ENCODE data around the gene TGFB2. TPM values are rescaled to one million over a fixed set of nuclear protein-coding genes. Genes with fewer than 3 reads are reported as not detected.
A peak's percentile ranks its signal among the peaks of the same experiment; 100 is the strongest.

TGFB2 gene
- total RNA-seq, 1 experiment from 2014 or later, result 18.7 TPM

DNA sequence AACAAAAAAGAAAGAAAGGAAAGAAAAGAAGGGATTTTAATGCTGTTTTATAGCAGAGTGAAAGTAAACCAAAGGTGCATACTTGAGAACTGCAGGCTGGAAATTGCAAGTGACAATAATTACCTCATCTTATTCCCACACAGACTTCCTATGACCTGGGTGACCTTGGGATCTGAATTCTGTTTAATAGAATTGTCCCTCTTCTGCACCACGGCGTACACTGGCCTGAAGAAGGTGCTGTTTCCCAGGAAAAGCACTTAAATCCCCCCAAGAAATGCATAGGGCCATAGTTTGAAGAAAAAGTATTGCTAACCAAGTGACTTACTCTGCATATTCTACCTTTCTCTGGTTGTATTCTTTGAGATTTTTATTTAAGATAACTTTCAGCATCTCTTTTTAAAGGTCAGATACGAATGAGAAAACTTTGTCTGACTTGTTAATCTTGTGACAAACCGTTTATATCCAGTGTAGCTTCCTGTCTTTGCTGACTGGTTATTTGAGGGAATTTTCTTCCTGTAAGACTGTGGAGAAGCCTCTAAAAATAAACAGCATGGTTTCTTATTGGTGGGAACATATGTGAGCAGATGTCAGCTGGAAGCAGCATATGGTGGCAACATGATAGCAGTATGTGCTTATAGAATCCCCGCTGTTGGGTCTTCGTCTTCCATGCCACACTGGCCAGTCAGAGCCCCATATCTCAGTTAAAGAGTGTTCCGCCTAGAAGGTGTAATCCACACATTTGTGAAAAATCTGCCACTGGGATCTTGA is 16.3 kb downstream of the TGFB2 start:
- DNase-seq (ENCODE audit: low read depth), result peak; percentile 61

DNA sequence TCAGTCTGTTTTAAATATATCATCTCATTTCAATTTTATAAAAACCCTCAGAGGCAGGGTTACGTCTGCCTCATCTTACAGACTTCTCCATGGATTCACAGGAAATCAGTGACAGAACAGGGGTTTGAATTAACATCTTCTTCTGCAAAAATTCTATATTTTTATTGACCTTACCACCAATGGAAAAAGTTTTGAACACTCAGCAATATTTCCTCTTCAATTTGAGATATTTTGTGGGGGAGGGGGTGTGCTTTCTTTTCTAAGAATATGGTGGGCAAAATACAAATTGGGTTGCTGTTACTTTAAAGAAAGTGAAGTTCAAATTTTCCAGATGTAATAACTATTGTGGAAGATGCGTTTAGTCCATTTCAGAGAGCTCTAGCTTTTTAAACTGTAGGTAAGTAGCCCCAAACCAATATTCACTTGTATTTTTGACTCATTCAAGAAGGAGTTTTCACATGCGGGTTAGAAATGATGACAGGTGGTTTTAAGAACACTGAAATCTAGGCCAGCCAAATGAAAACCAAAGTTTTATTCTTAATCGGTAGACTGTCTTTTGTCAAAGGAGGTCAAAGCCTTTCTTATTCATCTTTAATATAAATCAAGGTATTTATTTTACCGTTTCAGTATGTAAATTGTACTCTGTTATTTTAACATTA is 17.4 kb downstream of the TGFB2 start:
- DNase-seq (ENCODE audit: low read depth), result no peak

DNA sequence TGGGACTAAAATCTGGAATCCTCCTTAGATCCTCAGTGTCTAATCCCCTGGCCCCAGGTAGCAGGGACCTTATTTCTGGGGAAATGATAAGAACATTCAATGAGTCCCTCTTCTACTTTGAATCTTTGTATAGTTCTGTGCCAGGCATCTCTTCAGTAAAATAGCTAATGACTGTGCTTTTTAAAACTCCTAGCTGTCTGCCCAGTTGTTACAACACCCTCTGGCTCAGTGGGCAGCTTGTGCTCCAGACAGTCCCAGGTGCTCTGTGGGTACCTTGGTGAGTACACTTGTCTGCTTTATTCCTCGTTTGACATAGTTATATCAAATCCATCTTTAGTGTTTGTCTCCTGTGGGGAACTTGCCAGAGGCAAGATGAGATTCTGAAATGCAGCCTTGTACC is 18.0 kb downstream of the TGFB2 start:
- no peak for DNase-seq (ENCODE audit: low read depth)

DNA sequence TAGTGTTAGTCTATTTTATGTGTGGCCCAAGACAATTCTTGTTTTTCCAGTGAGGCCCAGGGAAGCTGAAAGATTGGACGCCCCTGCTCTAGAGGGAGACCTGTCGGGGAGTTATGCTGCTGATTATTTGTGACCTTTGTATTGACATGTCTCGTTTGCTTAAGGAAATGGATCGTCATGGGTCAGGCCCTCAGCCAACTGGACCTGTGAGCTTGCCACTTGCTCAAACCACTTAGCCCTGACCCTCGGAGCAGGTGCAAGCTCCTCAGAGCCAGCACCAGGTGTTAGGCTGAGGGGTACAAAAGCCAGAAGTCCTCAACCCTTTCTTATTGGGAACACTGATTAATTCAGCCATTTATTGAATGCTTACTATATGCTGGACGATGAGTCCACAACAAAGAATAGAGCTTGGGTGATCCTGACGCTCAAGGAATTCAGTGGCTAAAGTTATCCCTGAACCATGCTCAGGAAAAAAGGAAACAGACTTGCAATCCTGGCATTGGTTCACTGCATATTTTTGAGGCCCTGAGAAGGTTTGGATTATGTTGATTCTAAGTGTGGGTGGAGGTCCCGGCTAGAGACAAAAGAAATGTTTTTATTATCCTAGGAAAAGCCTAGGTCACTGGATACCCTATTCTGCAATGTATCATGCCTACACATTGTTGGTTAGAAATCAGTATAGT is 19.0 kb downstream of the TGFB2 start:
- no peak for DNase-seq (ENCODE audit: low read depth)

DNA sequence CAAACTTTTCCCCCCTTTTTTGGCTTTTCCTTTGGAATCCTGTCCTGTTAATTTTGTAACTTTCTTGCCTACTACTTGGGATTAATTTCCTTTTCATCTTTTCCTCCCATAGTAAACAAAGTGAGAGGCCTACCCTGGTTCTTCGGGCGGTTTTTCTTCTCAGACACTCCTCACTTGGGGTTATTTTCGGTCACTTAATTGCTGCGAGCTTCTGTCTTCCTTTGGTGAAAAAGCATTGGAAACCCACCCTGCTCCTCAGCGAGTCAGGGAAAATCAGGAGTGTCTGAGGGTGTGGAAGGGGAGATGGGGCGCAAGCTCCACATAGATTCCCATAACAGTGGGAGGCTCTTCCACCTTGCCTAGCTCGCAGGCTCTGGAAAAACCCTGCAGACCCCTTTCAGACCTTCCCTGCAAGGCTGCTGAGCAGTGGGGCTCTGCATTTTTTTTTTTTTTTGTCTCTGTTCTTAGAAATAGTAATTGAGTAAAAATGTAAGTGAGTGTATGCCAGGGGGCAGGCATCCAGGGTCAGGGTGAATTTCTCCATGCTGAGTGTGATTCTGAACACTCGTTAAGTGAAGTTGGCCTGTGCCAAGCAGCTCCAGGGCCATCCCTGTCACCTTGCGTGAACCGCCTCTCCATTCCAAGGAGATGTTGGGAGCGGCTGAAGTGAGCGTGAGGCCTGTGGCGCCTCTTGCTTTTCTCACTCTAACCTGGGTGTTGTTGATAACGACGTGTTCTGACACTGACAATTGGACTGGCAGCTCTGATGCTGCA is 20.3 kb downstream of the TGFB2 start:
- DNase-seq (ENCODE audit: low read depth), result no peak

DNA sequence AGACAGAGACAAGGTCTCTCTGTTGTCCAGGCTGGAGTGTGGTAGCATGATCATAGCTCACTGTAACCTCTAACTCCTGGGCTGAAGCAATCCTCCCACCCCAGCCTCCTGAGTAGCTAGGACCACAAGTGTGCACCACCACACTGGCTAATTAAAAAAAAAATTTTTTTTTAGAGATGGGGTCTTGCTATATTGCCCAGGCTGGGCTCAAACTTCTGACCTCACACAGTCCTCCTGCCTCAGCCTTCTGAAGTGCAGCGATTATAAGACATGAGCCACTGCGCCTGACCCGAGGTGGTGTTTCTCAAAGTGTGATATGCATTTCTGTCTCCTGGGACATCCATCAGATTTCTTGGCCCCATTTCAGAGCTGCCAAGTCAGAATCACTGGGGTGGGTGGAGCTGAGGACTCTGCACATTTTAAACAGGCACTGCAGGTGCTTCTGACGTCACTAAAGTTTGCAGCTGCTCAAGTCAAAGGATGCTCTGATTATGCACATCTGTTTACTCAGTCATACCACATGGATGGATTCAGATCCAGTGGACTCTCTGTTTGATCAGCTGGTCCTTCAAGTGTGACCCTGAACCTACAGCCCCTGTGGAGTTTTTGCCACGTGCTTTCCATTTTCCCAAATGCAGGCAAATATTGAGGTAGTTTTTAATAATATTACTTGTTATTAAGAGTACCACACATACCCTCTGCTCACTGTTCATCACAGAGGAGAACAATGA is 21.4 kb downstream of the TGFB2 start:
- DNase-seq (ENCODE audit: low read depth), result peak; percentile 11

DNA sequence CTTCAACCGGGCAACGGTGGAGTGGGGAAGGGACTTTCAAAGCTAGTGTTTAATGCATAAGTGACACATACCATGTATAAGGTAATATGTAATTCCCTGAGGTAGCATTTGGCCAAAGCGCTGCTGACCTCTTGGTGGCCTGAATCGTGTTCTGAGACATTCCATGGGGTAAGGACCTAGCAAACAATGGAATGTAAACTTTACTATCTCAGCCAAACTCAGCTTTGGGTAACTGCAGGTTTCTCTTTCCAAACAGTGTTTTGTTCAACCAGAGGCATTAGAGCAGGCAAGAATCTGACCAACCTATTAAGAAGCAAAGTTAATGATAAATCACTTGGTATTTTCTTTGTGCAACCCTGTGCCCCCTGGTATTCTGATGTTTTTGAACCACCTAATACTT is 22.0 kb downstream of the TGFB2 start:
- DNase-seq (ENCODE audit: low read depth), result no peak

DNA sequence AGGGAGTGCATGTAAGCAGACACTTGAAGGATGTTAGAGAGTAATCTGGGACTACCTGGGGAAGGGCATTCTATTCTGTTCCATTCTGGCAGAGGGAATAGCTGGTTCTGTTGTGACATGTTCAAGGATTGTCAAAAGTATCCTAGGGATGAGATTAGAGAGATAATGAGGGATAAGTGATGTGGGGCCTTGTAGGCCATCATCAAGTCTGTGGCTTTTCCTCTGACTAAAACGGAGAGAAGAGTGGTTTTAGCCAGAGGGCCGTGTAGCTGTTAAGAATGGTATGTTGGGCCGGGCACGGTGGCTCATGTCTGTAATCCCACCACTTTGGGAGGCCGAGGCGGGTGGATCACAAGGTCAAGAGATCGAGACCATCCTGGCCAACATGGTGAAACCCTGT is 23.6 kb downstream of the TGFB2 start:
- DNase-seq (ENCODE audit: low read depth), result no peak

DNA sequence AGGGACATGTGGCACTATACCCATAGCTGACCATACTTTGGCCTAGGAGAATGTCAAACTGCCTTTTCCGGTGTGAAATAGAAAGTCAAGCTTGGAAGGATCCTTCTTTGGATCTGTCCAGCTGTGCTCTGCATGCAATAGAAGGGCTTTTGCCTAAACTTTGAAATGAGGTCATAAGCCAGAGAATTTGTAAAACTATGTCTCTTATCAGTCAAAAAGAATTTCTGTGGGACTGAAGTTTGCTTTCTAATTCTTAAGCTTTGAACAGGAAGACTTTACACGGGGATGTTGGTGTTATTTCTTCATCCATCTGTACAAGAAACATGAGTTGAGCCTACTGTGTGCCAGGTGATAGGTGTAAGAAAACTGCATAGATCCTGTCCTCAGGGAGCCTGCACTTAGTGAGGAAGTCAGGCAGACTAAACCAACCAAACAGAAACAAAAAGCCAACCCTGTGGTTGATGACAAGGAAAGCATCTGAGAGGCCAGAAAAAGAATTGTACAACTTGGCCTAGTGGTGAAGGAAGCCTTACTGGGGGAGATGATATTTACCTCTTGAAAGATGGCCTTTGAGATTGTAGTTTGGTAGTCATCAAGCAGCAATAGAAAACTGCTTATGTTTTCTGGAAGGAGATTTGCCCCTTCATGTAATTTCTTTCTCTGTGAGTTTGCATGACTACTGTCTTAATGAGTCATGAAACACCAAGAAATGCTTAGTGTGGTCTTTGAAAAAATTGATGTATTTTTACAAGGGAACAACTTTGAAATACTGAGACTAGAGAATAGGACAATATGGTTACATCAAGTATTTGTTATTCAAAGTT is 24.8 kb downstream of the TGFB2 start:
- peak; percentile 71 for DNase-seq (ENCODE audit: low read depth)

DNA sequence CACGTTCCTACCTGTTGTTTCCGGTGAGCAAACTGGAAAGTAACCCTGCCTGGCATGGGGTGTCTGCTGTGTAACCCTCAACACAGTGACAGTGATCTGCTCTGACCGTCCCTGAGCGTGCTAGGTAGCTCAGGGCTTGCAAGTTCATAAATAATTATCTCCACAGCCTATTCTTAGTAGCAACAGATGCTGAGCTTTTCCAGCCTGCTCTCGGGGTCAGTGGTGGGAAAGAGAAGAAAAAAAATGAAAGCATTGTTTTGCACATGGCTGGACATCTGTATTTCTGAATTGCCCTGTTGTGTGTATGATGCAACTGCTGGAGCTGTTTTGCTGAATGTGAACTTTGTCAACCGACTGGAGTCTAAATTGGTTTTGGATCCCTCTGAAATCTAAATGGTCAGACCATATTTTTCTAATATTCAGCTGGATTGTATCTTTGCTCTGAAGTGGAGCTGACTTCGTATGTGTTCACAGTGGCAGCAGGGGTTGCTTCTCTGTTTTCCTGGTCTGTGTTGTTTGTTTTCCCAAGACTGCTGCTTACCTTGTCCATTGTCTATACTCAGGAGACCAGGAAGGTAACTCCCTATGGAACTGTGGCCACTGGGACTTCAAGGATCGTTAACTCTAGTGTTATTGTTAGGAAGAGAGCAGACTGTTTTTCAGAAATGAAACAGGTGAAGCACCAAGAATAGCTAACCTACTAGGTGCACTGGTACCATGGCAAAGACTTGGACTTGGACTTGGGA is 27.0 kb downstream of the TGFB2 start:
- DNase-seq (ENCODE audit: low read depth), result peak; percentile 80

DNA sequence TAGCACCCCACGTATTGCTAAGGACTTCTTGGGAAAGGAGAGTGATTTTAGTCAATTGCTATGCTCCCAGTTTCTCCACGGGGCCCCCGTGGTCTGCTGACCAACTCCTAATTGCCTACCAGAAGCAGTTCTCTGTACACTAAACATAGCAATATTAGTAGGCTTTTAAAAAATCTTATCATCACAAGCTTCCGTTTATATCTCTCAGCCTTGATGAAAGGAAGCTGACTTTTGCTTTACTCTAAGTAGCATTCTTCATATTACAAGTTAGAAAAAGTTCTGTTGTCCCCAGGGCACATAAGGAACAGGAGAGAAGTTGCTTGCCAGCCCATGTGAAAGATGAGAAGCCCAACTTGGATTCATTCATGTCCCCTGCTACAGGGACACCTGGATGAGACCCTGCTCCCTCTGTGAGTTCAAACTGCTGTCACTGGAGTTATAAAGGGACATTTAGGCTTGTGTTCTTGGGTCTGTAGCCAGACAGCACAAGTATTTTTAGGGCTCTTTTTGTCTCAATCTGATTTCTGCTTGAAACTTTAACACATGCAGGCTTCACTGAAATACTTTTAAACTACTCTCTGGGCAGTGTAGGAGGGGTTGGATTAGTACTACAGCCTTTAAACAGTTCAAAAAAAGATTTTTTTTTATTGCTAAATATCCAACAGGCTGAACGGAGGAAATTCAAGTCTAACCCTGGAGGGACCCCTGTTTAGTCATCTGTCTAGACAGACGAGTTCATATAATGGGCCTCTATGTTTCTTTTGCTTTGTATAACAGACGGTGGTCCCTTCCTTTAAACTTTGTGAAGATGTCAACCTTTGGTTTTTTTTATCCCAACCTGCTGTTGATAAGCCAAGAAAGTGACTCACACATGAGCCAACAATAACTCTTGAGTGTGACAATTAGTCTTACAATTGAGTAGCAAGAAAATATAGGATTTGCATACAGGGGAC is 29.5 kb downstream of the TGFB2 start:
- peak; percentile 63 for DNase-seq (ENCODE audit: low read depth)

DNA sequence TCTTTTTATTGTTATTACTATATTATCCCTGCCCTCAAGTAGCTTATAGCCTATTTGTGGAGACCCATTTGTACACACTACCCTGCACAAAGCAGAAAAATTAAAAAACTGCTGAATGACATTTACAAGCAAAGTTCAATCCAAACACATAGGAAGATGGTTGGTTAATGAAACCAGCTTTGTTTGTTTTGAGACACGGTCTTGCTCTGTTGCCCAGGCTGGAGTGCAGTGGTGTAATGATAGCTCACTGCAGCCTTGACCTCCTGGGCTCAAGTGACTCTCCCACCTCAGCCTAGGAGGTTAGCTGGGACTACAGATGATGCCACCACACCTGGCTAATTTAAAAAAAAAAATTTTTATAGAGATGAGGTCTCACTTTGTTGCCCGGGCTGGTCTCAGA is 31.6 kb downstream of the TGFB2 start:
- no peak for DNase-seq (ENCODE audit: low read depth)

DNA sequence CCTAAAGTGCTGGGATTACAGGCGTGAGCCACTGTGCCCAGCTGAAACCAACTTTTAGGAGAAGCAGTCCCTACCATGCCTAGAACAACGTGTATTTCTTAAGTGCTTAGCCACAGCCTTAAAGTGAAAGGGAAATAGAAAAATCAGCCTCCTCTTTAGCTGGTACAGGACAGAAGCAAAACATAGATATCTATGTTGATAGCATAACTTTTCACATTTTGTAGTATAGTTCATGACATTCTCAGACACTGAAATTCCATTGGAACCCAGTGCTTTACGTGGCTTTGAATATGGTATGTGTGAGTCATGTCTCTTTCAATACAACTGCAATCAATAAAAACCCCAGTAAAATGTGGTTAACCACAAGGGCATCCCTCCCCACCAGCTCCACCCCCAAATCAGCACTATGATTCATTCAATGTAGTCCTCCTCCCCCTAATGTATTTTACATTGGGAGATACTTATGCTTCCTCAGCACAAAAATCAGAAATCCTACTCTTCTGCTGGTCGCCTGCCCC is 32.1 kb downstream of the TGFB2 start:
- DNase-seq (ENCODE audit: low read depth), result peak; percentile 97

DNA sequence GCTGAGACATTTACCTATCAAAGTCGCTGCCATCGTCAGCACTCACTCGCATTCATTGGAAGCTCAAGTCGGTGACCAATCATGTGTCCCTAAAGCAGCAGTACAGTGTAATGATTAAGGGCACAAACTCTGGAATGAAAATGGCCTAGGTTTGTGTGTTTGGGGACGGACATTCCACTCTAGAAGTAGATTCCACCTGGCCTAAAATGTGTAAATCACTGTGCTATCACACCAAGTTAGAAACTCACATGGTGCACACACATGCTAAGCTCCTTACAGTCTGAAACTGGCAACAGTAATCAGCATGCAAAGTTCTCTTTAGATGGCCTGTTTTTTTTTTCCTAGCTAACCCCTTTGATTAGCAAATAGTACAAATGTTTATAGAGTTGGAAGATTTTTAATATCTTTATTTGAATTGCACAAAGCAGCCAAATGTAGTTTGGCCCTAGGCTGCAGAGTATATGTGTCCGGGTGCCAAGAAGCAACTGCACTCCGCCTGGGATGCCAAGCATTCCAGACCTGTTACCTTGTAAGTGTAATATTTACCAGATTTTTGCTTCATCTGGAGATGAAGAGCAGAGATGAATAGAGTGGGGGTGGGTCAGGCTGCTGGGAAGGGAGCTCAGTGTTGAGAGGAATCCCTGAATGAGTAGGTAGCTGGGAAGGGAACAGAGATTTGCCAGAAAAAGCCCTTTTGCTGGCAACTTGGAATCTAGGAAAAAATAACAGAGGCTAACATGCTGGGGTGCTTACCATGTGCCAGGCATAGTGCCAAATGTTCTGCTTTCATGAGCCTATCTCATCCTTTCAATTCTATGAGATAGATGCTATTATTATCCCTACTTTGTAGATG is 35.2 kb downstream of the TGFB2 start:
- peak; percentile 80 for DNase-seq (ENCODE audit: low read depth)

DNA sequence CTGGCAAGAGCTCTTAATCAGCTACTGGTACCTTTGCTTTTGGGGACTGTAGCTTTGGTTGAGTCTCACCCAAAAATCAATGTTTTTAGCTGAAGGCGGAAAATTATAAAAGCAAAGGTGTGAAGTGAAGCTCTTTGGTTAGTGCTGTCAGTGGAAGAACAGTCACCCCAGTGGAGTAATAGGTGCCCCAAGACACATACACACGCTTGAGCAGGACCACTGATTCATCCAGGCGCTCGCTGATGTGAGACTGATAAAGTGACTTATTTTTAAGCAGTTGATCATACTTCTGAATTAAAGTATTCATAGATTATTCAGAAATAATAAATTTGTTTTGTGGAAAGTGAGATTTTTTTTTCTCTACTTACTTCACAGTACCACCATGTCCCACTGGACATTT is 37.1 kb downstream of the TGFB2 start:
- no peak for DNase-seq (ENCODE audit: low read depth)

DNA sequence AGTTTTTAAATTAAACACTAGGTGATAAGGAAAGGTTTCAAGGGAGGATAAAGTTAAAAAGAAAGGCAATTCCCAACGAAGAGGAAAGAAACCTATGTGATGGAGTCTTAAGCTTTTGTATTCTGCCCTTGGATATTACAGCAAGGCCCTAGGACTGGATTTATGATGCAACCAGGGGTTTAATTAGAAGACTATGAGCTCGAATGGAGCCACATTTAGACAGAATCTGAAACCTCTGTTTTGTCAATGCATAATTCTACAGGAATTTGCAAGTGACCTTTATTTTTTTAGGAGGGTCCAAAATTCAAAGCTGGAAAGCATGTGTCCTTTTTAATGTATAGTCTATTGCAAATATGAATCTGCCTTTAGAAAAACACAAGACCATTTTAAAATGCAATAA is 37.9 kb downstream of the TGFB2 start:
- no peak for DNase-seq (ENCODE audit: low read depth)

DNA sequence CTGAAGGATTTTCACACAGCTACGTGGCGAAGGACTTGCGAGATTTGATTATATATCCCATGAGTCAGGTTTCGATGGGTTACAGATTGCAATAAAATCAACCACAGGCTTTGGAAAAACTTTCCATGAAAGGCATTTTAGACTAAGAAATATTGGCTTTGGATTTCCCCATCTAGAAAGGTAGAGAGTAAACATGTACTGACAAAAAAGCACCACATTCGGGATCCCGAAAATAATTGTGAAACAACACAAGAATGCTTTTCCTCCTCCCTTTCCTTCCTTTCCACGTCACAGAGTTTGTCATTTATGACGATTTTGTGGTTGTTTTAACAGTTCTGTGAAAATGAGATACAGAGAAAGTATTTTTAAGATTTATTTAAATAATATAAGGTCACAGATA is 38.5 kb downstream of the TGFB2 start:
- DNase-seq (ENCODE audit: low read depth), result peak; percentile 28

Measured in RPMI7951 (cell line).